Endothelial cell of umbilical vein (primary cell): ENCODE data around the gene UTS2B. TPM values are rescaled to one million over a fixed set of nuclear protein-coding genes. Genes with fewer than 3 reads are reported as not detected.

Source experiments
- BruUV-seq: library from RNA; stranded (reverse); fragments of 400-500 nt; replicated peaks from 2 replicates; lab custom pipeline; 2021; lab: Mats Ljungman, UMichigan
- CTCF ChIA-PET: fragments of 300-600, 350-600 bp; sonication (Branson Sonifier 250); formaldehyde crosslinking; loops from one replicate; lab custom pipeline; 2021; ENCODE audit warnings: antibody characterized with exemption, inconsistent platforms; lab: Charles Lee
- POLR2A ChIA-PET: fragments of 300-600, 350-600 bp; sonication (Branson Sonifier 250); formaldehyde crosslinking; loops from one replicate; lab custom pipeline; 2021; ENCODE audit warnings: antibody characterized with exemption, inconsistent platforms; lab: Charles Lee
- DNase-seq: peaks from one replicate; pipeline ENCODE4 v3.0.0-alpha.2; 2011; ENCODE audit warnings: low read depth, low spot score
- FAIRE-seq: peaks from 2 replicates; lab custom pipeline; 2011; peaks lifted over from hg19 to GRCh38; lab: Jason Lieb, UNC
- H2AFZ ChIP-seq: 2 replicates; pipeline ENCODE4 v1.6.0; 2012; ENCODE audit warnings: low read depth, low read length, control low read depth, inconsistent platforms
- H3K27ac ChIP-seq: 2 replicates; pipeline ENCODE4 v1.5.1; 2011; ENCODE audit warnings: low read depth, mild to moderate bottlenecking, control low read depth, low read length, moderate library complexity; ENCODE audit not compliant: insufficient read depth
- H3K27me3 ChIP-seq, 2 experiments: 2 replicates each; pipeline versions ENCODE4 v1.6.0 to v1.6.1; 2011; ENCODE audit warnings: low read length in 2 of 2, mixed read lengths in 1 of 2; ENCODE audit not compliant: control insufficient read depth in 2 of 2, insufficient read depth in 2 of 2
- H3K36me3 ChIP-seq, 2 experiments: 2 replicates in 1 of 2; 3 replicates in 1 of 2; pipeline ENCODE4 v1.5.1; 2011; ENCODE audit warnings: low read length in 2 of 2, mild to moderate bottlenecking in 1 of 2, moderate library complexity in 1 of 2; ENCODE audit not compliant: control insufficient read depth in 2 of 2, insufficient read depth in 2 of 2; ENCODE audit errors: extremely low read depth in 1 of 2
- H3K4me1 ChIP-seq: 3 replicates; pipeline ENCODE4 v1.5.1; 2011; ENCODE audit warnings: mild to moderate bottlenecking, low read length; ENCODE audit not compliant: control insufficient read depth, insufficient read depth; ENCODE audit errors: extremely low read depth
- H3K4me2 ChIP-seq: 2 replicates; pipeline ENCODE4 v1.6.1; 2011; ENCODE audit warnings: low read length, control low read depth, mixed read lengths; ENCODE audit not compliant: insufficient read depth
- H3K4me3 ChIP-seq, 3 experiments: fragments of 200-600 bp in 1 of 3; sonication (generic), shearing (Covaris generic) in 1 of 3; replicated peaks in 1 of 3; 2 replicates each; pipeline ENCODE4 v1.5.1; 2011 to 2016; ENCODE audit warnings: control low read depth in 3 of 3, low read length in 3 of 3, mild to moderate bottlenecking in 2 of 3, inconsistent platforms in 1 of 3, low read depth in 1 of 3, moderate library complexity in 1 of 3; ENCODE audit not compliant: insufficient read depth in 1 of 3
- H3K79me2 ChIP-seq: 2 replicates; pipeline ENCODE4 v1.6.0; 2012; ENCODE audit warnings: low read length, inconsistent platforms; ENCODE audit not compliant: control insufficient read depth, insufficient read depth
- H3K9ac ChIP-seq: replicated peaks from 2 replicates; pipeline ENCODE3; 2011; ENCODE audit warnings: low read length, control low read depth; ENCODE audit not compliant: insufficient read depth; ENCODE audit errors: extremely low read depth
- H3K9me1 ChIP-seq: replicated peaks from 3 replicates; pipeline ENCODE4 v1.6.0; 2011; ENCODE audit warnings: mild to moderate bottlenecking, low read length; ENCODE audit not compliant: control insufficient read depth, insufficient read depth; ENCODE audit errors: extremely low read depth
- H3K9me3 ChIP-seq: replicated peaks from 2 replicates; pipeline ENCODE4 v1.5.1; 2012; ENCODE audit warnings: low read length, inconsistent platforms; ENCODE audit not compliant: control insufficient read depth, insufficient read depth
- H4K20me1 ChIP-seq: replicated peaks from 2 replicates; pipeline ENCODE3; 2011; ENCODE audit warnings: mild to moderate bottlenecking, low read length; ENCODE audit not compliant: control insufficient read depth, insufficient read depth; ENCODE audit errors: extremely low read depth
- EZH2 ChIP-seq: IDR thresholded peaks from 2 replicates; pipeline ENCODE4 v1.6.1; 2012; ENCODE audit warnings: borderline replicate concordance, low read depth, mild to moderate bottlenecking, moderate library complexity, low read length, inconsistent platforms; ENCODE audit not compliant: severe bottlenecking
- FOS ChIP-seq: IDR thresholded peaks from 2 replicates; pipeline ENCODE4 v1.6.1; 2011; ENCODE audit warnings: mild to moderate bottlenecking, low read length, moderate library complexity, borderline replicate concordance; ENCODE audit not compliant: insufficient read depth
- GATA2 ChIP-seq: IDR thresholded peaks from 2 replicates; pipeline ENCODE4 v1.7.0; 2011; ENCODE audit warnings: low read depth, mild to moderate bottlenecking, moderate library complexity, mixed read lengths, low read length; ENCODE audit not compliant: insufficient read length, insufficient read depth
- JUN ChIP-seq: IDR thresholded peaks from 2 replicates; pipeline ENCODE4 v1.6.1; 2011; ENCODE audit warnings: borderline replicate concordance, low read depth; ENCODE audit not compliant: insufficient read length, insufficient read depth
- MYC ChIP-seq: IDR thresholded peaks from one replicate; pipeline ENCODE4 v1.6.1; 2011; ENCODE audit warnings: mild to moderate bottlenecking, low read depth, low read length
- POLR2A ChIP-seq: IDR thresholded peaks from 2 replicates; pipeline ENCODE4 v1.6.1; 2012; ENCODE audit warnings: low read depth, mild to moderate bottlenecking, control low read depth, low read length
- POLR2AphosphoS5 ChIP-seq: IDR thresholded peaks from 2 replicates; pipeline ENCODE4 v1.6.1; 2012; ENCODE audit warnings: low read depth, mild to moderate bottlenecking, control low read depth, low read length, moderate library complexity; ENCODE audit not compliant: insufficient read depth
- dilution Hi-C: fragments of 300-500 bp; cut with MboI; formaldehyde crosslinking; loops from one replicate; pipeline ENCODE4 v1.15.0; 2019; ENCODE audit warnings: low sequenced_read_pairs; ENCODE audit not compliant: extremely low pct_ligation_motif_present
- intact Hi-C: fragments of 100-400 bp; cut with micrococcal nuclease; formaldehyde crosslinking; loops from one replicate; pipeline ENCODE4 v1.10.0; 2022
- polyA plus RNA-seq, 4 experiments: library from polyadenylated mRNA; depleted of rRNA in 3 of 4; stranded (reverse) in 3 of 4; unstranded in 1 of 4; fragments of >200 nt; gene quantifications; 2 replicates each; pipeline versions ENCODE4 v1.2.1 to v1.2.3, GENCODE V29; 2011 to 2012; ENCODE audit warnings: missing spikeins in 1 of 4
- total RNA-seq: library from RNA; stranded (reverse); gene quantifications from 2 replicates; pipeline ENCODE4 v1.2.3, GENCODE V29; 2021
- TF ChIP-seq, protein P1 (sequence below): IDR thresholded peaks from 2 replicates; pipeline ENCODE4 v1.6.1; 2011; ENCODE audit not compliant: insufficient read depth, insufficient read length
- TF ChIP-seq, protein P2 (sequence below), 2 donors: IDR thresholded peaks; 1 replicate in 1 of 2; 2 replicates in 1 of 2; pipeline ENCODE4 v1.5.1; 2011; ENCODE audit warnings: low read length in 2 of 2, mild to moderate bottlenecking in 2 of 2, moderate library complexity in 2 of 2, control low read depth in 1 of 2, inconsistent platforms in 1 of 2, low read depth in 1 of 2; ENCODE audit not compliant: insufficient read depth in 1 of 2; ENCODE audit errors: extremely low read depth in 1 of 2

UTS2B gene
- total and polyA plus RNA-seq, 2 donors (not counting 3 experiments of a cell fraction or from before 2014, with no cell fraction given) = 0.21 to 1.1 TPM

DNA sequence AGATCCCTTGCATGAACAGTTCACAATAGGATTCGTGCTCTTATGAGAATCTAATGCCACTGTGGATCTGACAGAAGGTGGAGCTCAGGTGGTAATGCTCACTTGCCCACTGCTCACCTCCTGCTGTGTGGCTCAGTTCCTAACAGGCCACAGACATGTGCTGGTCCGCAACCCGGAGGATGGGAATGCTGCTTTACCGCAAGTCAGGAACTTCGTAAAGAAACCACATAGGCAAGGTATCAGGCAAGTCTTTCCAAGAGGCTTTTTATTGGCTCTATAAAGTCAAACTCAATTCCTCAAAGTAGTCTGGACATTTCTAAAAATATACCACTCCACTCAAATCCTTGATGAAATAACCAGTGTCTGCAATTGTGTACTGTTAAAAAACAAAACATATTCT, 75.2 kb downstream of the UTS2B start:
- Histone ChIP-seq H2AFZ (no peak overlapping the region), H3K4me2 (no peak overlapping the region), H3K9me3 (no peaks in the 10 kb centered on the region), H3K36me3 (no peaks in the 10 kb centered on the region), H3K4me3 (no peak overlapping the region), H3K9me1 (no peaks in the 10 kb centered on the region), H3K27ac (no peak overlapping the region), H3K9ac (no peak overlapping the region), H3K79me2 (no peaks in the 10 kb centered on the region), H3K4me1 (no peaks in the 10 kb centered on the region), H4K20me1 (no peaks in the 10 kb centered on the region), H3K27me3 (no peaks in the 10 kb centered on the region)
- no peak for TF ChIP-seq JUN
- no peak for TF ChIP-seq EZH2
- dilution Hi-C loops (no loop called here), intact Hi-C loops (no loop called here)
- ChIA-PET POLR2A (no interaction called here), CTCF (interaction anchor here (0.9 kb wide), 1 partner anchor 75 kb away, joined by 3 read pairs; the partner anchor contains the start of gene UTS2B)
- DNase-seq (no peak), FAIRE-seq (no peak)
- no TSS peak for BruUV-seq

DNA sequence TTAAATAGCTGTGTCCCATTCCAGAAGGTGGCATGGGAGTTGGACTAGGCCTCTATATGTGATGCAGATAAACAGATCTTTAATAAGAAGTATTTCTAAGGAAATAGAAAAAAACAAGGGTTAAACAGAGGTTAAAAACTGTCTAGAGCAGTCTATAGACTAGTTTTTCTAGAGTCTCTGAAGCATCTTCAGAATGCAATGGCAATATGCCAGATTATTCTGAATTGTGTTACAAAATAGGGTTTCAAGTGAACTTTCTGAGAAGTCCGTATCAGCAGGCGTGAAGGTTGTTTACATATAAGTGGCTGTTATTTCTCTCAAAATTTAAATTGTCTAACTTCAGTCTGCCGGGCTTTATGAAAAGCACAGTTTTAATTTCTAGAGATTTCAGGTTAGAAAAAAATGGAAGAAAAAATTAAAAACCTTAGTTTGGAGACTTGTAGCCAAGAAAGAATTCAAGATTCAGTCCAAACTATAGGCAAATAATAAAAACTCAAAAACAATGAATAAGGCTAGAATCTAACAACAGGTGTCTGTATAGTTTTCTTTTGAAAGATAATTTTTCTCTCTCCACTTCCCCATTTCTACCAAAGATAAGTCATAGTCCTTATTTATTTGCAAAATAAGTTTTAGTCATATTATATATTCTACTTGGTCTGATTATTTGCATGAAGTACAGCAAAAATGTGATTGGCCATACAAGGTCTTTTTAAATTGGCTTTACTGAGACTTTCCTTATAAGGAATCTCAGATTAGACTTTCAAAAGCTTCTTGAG, 76.0 kb downstream of the UTS2B start:
- H3K4me1 ChIP-seq = no peaks in the 10 kb centered on the region
- H3K9ac ChIP-seq = no peak overlapping the region
- H3K79me2 ChIP-seq = no peaks in the 10 kb centered on the region
- H3K4me3 ChIP-seq = no peak overlapping the region
- no peaks in the 10 kb centered on the region for H3K9me1 ChIP-seq
- CTCF ChIA-PET = interaction anchor here (0.9 to 1.5 kb wide), 2 partner anchors 10 to 76 kb away, joined by 3 to 8 read pairs; partner anchors contain the start of gene UTS2B
- no peaks in the 10 kb centered on the region for H3K36me3 ChIP-seq
- H4K20me1 ChIP-seq = no peaks in the 10 kb centered on the region
- DNase-seq = no peak
- H3K9me3 ChIP-seq = no peaks in the 10 kb centered on the region
- no peak overlapping the region for H3K27ac ChIP-seq
- H3K27me3 ChIP-seq = no peaks in the 10 kb centered on the region
- no peak for TF ChIP-seq POLR2A
- no peak for TF ChIP-seq GATA2
- TF ChIP-seq FOS = no peak
- no peak for TF ChIP-seq MYC
- no peak for TF ChIP-seq EZH2
- TF ChIP-seq POLR2AphosphoS5 = no peak
- TF ChIP-seq, protein P1, sequence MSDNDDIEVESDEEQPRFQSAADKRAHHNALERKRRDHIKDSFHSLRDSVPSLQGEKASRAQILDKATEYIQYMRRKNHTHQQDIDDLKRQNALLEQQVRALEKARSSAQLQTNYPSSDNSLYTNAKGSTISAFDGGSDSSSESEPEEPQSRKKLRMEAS = no peak
- no peak for TF ChIP-seq JUN
- TF ChIP-seq, protein P2, sequence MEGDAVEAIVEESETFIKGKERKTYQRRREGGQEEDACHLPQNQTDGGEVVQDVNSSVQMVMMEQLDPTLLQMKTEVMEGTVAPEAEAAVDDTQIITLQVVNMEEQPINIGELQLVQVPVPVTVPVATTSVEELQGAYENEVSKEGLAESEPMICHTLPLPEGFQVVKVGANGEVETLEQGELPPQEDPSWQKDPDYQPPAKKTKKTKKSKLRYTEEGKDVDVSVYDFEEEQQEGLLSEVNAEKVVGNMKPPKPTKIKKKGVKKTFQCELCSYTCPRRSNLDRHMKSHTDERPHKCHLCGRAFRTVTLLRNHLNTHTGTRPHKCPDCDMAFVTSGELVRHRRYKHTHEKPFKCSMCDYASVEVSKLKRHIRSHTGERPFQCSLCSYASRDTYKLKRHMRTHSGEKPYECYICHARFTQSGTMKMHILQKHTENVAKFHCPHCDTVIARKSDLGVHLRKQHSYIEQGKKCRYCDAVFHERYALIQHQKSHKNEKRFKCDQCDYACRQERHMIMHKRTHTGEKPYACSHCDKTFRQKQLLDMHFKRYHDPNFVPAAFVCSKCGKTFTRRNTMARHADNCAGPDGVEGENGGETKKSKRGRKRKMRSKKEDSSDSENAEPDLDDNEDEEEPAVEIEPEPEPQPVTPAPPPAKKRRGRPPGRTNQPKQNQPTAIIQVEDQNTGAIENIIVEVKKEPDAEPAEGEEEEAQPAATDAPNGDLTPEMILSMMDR (IDR thresholded peaks at IDR 0.05; ENCODE audit: extremely low read depth in 1 of 2, insufficient read depth in 1 of 2, low read depth in 1 of 2, low read length in 2 of 2) = no peak
- no peak for FAIRE-seq
- POLR2A ChIA-PET = no interaction called here
- H3K4me2 ChIP-seq = no peak overlapping the region
- no peak overlapping the region for H2AFZ ChIP-seq
- dilution Hi-C loops (no loop called here), intact Hi-C loops (no loop called here)
- BruUV-seq = no TSS peak
